Fibroblast of skin of scalp (primary cell): ENCODE measurements around the gene C4A.
"Not testable (repeated sequence)": the region's sequence is repeated elsewhere in the genome, so short reads cannot be mapped to it uniquely, and the experiment has no call there.

Source experiments
- DNase-seq: peaks from one replicate; pipeline ENCODE4 v3.0.0-alpha.2; 2013

C4A gene

DNA sequence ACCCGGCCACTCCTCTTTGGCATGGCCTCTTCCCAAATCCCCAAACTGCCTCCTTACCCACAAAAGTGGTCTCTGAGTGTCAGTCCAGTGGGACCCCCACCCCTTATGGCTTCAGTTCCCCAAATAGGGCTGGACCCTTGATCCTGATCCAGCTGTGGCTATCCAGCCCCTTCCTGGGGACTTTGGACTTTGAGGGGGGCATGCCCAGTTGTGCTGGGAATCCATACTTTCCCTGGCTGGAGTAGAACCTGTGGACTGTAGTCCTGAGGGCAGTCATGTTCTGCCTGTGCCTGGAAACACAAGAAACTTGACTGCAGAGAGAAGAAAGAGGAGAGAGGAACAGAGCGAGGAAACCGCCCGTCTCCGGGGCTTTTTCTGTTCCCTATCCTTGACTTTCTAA, 55.3 kb downstream of the C4A start:
- DNase-seq = not testable (repeated sequence)

DNA sequence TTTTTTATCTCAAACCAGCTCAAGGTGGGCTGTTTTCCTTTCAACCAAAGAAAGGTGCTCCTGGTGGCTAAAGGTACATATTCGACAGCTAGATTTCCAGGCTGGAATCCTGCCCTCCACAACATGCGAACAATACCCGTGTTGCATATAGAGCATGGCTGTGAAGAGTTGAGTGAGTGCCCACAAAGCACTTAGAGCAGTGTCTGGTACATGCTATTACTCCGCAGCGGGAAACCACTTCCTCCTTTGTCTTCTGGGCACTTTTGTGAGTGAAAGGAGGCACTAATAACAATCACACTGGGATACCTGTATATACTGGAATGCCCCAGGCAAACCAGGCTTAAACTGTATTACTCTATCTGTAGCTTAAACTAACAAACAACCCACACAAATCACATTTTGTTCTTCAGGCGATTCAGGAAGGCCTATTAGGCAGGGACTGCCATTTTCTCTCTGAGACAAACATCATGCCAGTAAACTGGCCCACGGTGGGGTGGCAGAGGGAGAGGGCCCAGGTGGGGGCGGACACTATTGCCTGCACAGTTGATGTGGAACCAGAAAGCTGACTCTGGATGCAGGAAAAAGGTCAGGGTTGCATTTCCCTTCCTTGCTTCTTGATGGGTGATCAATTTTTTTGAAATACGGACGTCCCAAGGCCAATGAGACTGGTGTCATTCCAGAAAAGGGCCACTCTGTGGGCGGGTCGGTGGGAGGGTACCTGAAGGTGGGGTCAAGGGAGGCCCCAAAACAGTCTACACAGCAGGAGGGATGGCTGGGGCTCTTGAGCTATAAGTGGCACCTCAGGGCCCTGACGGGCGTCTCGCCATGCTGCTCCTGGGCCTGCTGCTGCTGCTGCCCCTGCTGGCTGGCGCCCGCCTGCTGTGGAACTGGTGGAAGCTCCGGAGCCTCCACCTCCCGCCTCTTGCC, 56.0 kb downstream of the C4A start, which contains the start of gene CYP21A2:
CYP21A2 (plus strand) TSS at position 818 of the 927 bp plus-strand sequence; CDS start at position 826, 8 bp downstream.
- not testable (repeated sequence) for DNase-seq

DNA sequence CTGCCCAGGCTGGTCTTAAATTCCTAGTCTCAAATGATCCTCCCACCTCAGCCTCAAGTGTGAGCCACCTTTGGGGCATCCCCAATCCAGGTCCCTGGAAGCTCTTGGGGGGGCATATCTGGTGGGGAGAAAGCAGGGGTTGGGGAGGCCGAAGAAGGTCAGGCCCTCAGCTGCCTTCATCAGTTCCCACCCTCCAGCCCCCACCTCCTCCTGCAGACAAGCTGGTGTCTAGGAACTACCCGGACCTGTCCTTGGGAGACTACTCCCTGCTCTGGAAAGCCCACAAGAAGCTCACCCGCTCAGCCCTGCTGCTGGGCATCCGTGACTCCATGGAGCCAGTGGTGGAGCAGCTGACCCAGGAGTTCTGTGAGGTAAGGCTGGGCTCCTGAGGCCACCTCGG, 57.0 kb downstream of the C4A start:
- not testable (repeated sequence) for DNase-seq

DNA sequence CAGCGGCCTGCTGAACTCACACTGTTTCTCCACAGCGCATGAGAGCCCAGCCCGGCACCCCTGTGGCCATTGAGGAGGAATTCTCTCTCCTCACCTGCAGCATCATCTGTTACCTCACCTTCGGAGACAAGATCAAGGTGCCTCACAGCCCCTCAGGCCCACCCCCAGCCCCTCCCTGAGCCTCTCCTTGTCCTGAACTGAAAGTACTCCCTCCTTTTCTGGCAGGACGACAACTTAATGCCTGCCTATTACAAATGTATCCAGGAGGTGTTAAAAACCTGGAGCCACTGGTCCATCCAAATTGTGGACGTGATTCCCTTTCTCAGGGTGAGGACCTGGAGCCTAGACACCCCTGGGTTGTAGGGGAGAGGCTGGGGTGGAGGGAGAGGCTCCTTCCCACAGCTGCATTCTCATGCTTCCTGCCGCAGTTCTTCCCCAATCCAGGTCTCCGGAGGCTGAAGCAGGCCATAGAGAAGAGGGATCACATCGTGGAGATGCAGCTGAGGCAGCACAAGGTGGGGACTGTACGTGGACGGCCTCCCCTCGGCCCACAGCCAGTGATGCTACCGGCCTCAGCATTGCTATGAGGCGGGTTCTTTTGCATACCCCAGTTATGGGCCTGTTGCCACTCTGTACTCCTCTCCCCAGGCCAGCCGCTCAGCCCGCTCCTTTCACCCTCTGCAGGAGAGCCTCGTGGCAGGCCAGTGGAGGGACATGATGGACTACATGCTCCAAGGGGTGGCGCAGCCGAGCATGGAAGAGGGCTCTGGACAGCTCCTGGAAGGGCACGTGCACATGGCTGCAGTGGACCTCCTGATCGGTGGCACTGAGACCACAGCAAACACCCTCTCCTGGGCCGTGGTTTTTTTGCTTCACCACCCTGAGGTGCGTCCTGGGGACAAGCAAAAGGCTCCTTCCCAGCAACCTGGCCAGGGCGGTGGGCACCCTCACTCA, 57.7 kb downstream of the C4A start:
- DNase-seq = not testable (repeated sequence)

DNA sequence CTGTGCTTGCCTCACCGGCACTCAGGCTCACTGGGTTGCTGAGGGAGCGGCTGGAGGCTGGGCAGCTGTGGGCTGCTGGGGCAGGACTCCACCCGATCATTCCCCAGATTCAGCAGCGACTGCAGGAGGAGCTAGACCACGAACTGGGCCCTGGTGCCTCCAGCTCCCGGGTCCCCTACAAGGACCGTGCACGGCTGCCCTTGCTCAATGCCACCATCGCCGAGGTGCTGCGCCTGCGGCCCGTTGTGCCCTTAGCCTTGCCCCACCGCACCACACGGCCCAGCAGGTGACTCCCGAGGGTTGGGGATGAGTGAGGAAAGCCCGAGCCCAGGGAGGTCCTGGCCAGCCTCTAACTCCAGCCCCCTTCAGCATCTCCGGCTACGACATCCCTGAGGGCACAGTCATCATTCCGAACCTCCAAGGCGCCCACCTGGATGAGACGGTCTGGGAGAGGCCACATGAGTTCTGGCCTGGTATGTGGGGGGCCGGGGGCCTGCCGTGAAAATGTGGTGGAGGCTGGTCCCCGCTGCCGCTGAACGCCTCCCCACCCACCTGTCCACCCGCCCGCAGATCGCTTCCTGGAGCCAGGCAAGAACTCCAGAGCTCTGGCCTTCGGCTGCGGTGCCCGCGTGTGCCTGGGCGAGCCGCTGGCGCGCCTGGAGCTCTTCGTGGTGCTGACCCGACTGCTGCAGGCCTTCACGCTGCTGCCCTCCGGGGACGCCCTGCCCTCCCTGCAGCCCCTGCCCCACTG, 58.6 kb downstream of the C4A start:
- not testable (repeated sequence) for DNase-seq

DNA sequence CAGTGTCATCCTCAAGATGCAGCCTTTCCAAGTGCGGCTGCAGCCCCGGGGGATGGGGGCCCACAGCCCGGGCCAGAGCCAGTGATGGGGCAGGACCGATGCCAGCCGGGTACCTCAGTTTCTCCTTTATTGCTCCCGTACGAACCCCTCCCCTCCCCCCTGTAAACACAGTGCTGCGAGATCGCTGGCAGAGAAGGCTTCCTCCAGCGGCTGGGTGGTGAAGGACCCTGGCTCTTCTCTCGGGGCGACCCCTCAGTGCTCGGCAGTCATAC, 59.1 kb downstream of the C4A start:
- not testable (repeated sequence) for DNase-seq

DNA sequence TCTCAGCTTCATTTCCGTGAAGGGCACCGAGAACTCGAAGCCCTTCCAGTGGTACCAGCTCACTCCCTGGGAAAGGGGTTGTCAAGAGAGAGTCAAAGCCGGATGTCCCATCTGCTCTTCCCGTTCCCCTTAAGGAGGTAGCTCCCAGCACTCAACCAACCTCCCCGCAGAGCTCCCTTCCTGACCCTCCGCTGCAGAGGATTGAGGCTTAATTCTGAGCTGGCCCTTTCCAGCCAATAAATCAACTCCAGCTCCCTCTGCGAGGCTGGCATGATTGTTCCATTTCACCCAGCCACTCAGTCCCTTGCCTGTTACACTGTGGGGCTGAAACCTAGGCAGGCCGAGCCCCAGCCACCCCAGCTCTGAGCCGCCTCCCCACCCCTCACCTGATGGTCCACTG, 59.5 kb downstream of the C4A start:
- DNase-seq = not testable (repeated sequence)

DNA sequence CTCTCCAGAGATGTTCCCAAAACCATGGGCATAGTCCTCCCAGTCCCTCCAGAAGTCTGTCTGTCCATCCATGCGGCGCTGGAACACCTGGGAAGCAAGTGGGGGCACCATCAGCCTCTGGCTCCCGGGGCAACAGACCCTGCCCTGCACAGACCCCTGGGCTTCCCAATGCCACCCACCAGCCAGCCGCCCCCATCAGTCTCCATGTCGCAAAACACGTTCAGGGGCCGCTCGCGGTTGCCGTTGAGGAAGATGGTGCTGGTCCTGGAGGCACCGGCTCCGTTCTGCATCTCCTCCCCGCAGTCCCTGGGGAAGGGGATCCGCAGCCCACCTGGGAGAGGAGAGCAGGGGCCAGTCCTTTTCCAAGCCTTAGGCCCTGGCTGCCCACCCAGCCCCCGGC, 60.4 kb downstream of the C4A start:
- not testable (repeated sequence) for DNase-seq

DNA sequence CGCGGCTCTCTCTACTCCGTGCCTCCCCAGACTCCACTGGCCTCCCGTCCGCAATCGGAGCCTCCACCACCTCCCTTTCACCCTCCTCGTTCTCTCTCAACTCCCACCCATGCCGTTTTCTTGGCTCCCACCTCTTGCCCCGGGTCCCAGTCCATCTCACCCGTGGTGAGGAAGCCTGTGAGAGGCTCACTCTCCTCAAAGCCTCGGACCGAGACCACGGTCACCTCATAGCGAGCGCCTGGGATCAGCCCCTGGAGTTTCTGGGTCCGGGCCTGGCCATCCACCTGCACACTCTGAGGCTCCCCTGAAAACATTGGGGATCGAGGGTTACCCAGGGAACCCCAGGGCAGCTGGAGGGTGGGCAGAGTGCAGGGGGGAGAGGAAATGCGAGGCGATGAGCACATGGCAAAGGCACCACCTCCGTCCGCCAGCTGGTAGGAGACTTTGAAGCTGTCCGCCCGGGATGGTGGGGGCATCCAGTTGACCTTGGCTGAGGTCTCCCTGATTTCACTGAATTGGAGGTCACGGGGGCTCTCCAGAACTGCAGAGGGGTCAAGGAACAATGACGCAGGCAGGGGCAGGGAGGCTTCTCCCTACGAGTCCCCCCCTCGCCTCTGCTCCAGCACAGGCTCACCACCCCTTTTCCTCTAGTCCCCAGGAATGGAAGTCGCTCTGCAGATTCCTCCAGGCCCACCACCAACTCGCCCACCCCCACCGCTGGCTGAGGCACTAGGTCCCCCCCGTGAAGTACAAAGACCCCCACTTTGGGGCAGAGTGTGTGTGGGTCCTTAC, 61.9 kb downstream of the C4A start:
- not testable (repeated sequence) for DNase-seq

DNA sequence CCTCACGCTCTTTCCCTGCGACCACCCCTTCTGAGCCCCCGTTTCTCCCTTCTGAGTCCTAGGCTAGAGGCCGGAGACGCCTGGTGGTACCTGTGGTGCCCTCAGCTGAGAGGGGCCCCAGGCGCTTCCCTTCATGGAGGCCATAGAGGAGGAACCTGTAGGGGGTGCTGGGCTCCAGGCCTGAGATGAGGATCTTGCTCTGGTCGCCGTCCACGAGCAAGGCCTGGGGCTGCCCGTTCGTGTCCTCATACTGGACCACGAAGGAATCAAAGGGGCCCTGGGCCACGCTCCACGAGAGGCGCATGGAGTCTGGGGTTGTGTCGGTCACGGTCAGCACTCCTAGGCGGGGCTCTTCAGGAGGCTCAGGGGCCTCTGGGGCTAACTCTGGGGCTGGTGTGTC, 63.1 kb downstream of the C4A start:
- DNase-seq = not testable (repeated sequence)

DNA sequence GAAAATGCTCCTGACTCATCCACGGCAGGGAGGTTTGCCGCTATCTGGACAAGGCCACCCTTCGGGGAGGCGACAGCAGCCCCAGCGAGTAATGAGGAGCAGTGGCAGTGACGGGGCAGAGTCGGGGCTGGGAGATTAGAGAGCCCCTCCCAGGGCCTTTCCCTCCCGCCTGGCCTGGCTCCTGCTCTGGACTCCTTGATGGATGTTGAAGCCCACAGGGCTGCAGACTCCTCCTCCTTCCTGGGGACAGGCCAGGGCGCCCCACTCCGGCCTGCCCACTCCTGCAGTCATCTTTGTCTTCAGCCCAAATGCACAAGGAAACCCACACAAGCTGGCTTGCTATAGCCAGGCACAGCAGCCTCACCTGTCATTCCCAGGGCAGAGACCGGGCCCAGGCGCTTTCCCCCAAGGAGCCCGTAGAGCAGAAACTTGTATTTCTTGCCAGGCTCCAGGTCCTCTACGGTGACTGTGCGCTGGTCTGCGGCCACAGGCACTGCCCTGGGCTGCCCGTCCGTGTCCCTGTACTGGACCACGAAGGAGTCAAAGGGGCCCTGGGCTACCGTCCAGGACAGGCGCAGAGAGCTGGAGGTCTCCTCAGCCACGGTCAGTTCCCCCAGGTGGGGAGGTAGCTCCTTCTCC, 64.1 kb downstream of the C4A start:
- DNase-seq = no peak

DNA sequence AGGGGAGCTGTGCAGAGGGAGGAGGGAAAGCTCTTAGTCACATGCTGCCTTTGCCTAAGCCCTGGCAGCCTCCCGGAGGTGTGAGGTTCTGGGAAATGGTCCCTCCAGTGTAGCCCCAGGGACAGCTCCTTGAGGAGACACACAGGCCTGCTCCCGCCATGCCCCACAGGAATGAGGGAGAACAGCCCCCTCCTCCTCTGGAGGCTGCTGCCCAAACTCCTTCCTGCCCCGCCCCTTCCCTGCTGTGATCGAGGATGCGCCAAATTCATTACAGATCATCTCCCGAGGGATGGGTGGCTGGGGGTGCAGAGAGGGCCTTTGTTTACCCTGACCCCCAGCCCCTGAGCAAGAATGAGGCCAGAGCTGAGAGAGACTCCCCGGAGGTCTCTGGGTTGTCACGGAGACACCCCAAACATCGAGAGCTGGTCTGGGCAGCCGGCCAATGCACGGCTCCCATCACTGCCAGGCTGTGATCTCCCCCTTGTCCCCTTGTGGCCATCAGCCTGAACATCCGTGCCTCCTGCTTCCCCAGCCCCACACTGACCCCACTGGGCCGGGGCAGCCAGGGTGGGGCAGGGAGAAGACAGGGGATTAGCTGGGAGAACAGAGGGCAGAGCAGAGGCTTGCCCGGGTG, 64.7 kb downstream of the C4A start:
- DNase-seq = peak; percentile 73

DNA sequence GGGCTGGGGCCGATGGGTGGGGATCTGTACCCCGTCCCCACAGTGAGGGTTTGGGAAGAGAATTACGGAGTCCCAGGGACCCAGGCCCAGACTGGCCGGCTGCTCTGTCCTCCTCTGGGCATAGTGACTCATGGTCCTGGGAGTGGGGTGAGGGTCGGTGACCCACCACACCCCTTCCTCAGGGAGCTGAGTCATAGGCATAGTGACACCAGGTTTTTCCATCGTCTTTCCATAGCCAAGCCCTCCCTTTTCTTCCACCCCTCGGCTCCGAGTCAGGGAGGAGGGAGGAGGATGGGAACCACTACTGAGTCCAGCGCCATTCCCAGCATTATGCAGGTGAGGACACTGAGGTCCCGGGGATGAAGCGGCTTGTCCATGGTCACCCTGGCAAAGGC, 65.2 kb downstream of the C4A start:
- DNase-seq = peak; percentile 47

DNA sequence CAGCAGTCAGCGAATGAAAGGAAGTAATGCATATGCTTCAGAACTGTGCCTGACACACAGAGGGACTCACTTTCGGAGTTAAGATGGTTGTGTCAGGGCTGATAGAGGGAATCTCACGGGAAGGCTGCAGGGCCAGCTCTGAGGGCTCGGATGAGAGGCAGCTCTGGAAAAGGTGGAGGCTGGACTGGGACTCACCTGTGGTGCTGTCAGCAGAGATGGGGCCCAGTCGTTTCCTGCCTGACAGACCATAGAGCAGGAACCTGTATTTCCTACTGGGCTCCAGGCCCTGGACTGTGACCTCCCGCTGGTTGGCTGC, 65.6 kb downstream of the C4A start:
- DNase-seq = no peak

DNA sequence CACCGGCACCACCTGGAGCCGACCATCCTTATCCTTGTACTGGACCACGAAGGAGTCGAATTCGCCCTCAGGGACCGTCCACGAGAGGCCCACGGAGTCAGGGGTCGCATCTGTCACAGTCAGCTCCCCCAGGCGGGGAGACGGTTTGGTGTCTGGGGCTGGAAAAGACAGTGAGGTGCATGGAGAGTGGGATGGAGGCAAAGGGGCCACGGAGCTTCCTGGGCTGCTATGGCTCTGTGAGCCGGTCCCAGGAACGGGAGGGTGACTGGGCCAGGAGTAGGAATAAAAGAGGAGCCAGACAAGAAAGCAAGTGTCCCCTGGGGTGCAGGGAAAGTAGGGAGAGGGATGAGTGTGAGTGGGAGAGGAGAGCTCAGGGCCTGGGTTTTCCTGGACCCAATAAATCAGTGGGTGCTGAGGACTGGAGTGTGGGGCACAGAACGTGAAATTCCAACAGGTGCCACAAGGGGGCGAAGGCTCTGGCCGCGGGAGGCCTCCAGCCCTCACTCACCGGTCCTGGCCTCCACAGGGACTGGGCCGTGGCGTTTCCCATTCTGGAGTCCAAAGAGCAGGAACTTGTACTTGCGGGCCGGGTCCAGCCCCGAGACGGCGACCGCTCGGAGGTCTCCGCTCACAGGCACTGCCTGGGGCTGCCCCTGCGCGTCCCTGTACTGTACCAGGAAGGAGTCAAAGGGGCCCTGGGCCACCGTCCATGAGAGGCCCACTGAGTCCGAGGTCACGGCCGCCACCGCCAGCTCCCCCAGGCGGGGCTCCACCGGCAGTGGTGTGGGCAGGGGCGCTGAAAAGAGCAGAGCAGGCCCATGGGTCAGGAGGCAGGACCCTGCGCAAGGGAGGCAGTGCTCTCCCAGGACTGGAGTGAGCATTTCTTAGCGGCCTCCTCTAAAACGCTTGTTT, 66.3 kb downstream of the C4A start:
- DNase-seq = peak; percentile 57

DNA sequence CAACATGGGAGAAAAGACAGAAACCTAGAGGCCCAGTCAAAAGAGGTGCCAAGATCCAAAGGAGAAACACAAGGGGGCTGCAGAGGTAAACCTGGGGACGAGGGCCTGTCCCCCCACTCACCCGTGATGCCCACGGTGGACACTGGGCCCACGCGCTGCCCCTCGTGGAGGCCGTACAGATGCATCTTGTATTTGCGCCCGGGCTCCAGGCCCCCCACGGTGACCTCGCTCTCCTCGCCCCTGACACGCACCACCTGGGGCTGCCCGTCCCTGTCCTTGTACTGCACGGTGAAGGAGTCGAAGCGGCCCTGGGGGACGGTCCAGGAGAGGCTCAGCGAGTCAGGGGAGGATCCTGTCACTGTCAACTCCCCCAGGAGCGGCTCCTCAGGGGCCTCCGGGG, 67.3 kb downstream of the C4A start:
- not testable (repeated sequence) for DNase-seq

DNA sequence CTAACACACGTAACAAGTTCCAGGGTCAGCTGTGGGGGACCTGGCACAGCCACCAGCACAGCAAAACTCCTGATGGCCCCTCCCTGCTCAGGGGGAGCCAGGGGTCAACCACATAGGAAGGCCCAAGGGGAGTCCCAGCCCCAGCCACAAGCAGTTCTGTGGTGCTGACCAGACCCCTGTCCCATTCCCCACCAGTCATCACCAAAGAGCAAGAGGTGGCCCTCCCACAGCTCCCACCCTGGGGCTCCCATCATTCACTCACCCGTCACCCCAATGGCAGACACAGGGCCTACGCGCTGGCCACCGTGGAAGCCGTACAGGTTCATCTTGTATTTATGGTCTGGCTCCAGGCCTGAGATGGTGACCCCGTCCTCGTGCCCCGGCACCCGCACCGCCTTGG, 67.9 kb downstream of the C4A start:
- not testable (repeated sequence) for DNase-seq

DNA sequence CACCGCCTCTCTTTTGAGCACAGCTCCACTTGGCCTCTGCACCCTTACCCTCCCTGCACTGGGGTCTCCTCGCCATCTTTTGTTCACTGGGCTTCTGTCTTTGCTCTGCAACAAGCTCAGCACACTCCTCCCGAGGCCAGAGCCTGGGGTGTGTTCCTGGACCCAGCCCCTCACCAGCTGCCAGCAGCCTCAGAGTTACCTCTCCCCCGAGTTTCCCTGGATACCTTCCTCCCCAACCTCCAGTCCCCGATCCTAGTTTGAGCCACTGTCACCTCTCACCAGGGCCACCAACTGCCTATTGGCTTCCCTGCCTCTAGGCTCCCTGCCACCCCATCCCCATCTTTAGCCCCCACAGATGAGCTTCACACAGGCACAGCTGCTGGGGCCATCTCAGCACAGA, 68.7 kb downstream of the C4A start:
- DNase-seq = no peak
